Panc1 (cell line): ENCODE measurements around the gene RNF121. TPM values are rescaled to one million over a fixed set of nuclear protein-coding genes. Genes with fewer than 3 reads are reported as not detected.

Source experiments
- ATAC-seq: fragments of 200-7000 bp; cut with Tn5 transposase; 2 replicates; pipeline ENCODE4 v1.9.1; 2020; ENCODE audit warnings: mild to moderate bottlenecking, moderate library complexity
- BruUV-seq: library from RNA; stranded (reverse); fragments of 400-500 nt; replicated peaks from 2 replicates; lab custom pipeline; 2021; lab: Mats Ljungman, UMichigan
- CTCF ChIA-PET: fragments of 300-600 bp; sonication (Branson Sonifier 250); formaldehyde crosslinking; loops from one replicate; lab custom pipeline; 2022; ENCODE audit warnings: antibody characterized with exemption; lab: Charles Lee
- POLR2A ChIA-PET: fragments of 300-600 bp; sonication (Branson Sonifier 250); formaldehyde crosslinking; loops from one replicate; lab custom pipeline; 2022; ENCODE audit warnings: antibody characterized with exemption; lab: Charles Lee
- DNase-seq: peaks from one replicate; pipeline ENCODE4 v3.0.0-alpha.2; 2010; ENCODE audit warnings: low read depth, low spot score
- H3K27ac ChIP-seq: 2 replicates; pipeline ENCODE4 v1.5.1; 2011; ENCODE audit warnings: mild to moderate bottlenecking, low read length, inconsistent platforms
- H3K27me3 ChIP-seq: fragments of 200-500 bp; sonication (Bioruptor generic); 2 replicates; pipeline ENCODE4 v1.6.0; 2014; ENCODE audit warnings: low read length, inconsistent platforms; ENCODE audit not compliant: control insufficient read depth, insufficient read depth
- H3K36me3 ChIP-seq: fragments of 200-500 bp; sonication (Bioruptor generic); 2 replicates; pipeline ENCODE4 v1.5.1; 2014; ENCODE audit warnings: inconsistent platforms, mild to moderate bottlenecking, low read length, moderate library complexity; ENCODE audit not compliant: control insufficient read depth, insufficient read depth
- H3K4me1 ChIP-seq: 2 replicates; pipeline ENCODE4 v1.5.1; 2011; ENCODE audit warnings: inconsistent platforms, mild to moderate bottlenecking, low read length, moderate library complexity; ENCODE audit not compliant: control insufficient read depth, insufficient read depth
- H3K4me3 ChIP-seq, 2 experiments: 2 replicates each; pipeline ENCODE4 v1.5.1; 2011 to 2012; ENCODE audit warnings: low read depth in 2 of 2, low read length in 2 of 2, mild to moderate bottlenecking in 2 of 2, inconsistent platforms in 1 of 2, moderate library complexity in 1 of 2
- H3K9me3 ChIP-seq: fragments of 200-500 bp; sonication (Bioruptor generic); 2 replicates; pipeline ENCODE4 v1.5.1; 2014; ENCODE audit warnings: low read depth, mild to moderate bottlenecking, inconsistent platforms, low read length, moderate library complexity; ENCODE audit not compliant: control insufficient read depth, insufficient read depth
- CTCF ChIP-seq: fragments of 450-650 bp; IDR thresholded peaks from 2 replicates; pipeline ENCODE4 v1.5.1; 2017; ENCODE audit warnings: mild to moderate bottlenecking
- POLR2AphosphoS5 ChIP-seq: IDR thresholded peaks from 2 replicates; pipeline ENCODE4 v1.6.1; 2012; ENCODE audit warnings: mild to moderate bottlenecking, low read depth, low read length, moderate library complexity
- REST ChIP-seq, 2 experiments: IDR thresholded peaks; 2 replicates each; pipeline ENCODE4 v1.6.1; 2011 to 2012; ENCODE audit warnings: low read depth in 2 of 2, control low read depth in 1 of 2, low read length in 1 of 2, mild to moderate bottlenecking in 1 of 2, moderate library complexity in 1 of 2; ENCODE audit not compliant: insufficient read depth in 1 of 2
- SIN3A ChIP-seq: IDR thresholded peaks from 2 replicates; pipeline ENCODE4 v1.6.1; 2012; ENCODE audit warnings: low read depth, mild to moderate bottlenecking, low read length, moderate library complexity, borderline replicate concordance; ENCODE audit not compliant: insufficient read depth
- TCF7L2 ChIP-seq: IDR thresholded peaks from 2 replicates; pipeline ENCODE4 v1.6.1; 2011; ENCODE audit warnings: mild to moderate bottlenecking, low read depth, low read length, inconsistent platforms
- in situ Hi-C: cut with HindIII; loops from 2 replicates; pipeline ENCODE4 v1.10.0; 2016; ENCODE audit warnings: low sequenced_read_pairs, low pct_unique_long_range_greater_than_20kb
- intact Hi-C: fragments of 100-400 bp; cut with micrococcal nuclease; formaldehyde crosslinking; loops from one replicate; pipeline ENCODE4 v1.10.0; 2022; ENCODE audit not compliant: unreplicated experiment
- total RNA-seq: library from RNA; stranded (reverse); gene quantifications from one replicate; pipeline ENCODE4 v1.2.1, GENCODE V29; 2021; ENCODE audit not compliant: unreplicated experiment

RNF121 gene
- total RNA-seq, 1 experiment from 2014 or later: 69.6 TPM

- H3K4me1 ChIP-seq: peaks cover 15% of the 10 kb centered on the region; the same call in 1 of the 2 replicates
- DNase-seq: no peak
- no peaks in the 10 kb centered on the region for H3K27me3 ChIP-seq
- POLR2A ChIA-PET: no interaction called here
- intact Hi-C loops (no loop called here), in situ Hi-C loops (no loop called here)
- TF ChIP-seq CTCF (no peak), POLR2AphosphoS5 (no peak), TCF7L2 (no peak), REST (IDR thresholded peaks at IDR 0.05; ENCODE audit: insufficient read depth in 1 of 2, low read depth in 2 of 2, low read length in 1 of 2) (no peak), SIN3A (no peak)
- BruUV-seq: no TSS peak
- H3K4me3 ChIP-seq: no peak overlapping the region
- CTCF ChIA-PET: no interaction called here
- H3K9me3 ChIP-seq: no peaks in the 10 kb centered on the region
- H3K36me3 ChIP-seq: no peaks in the 10 kb centered on the region
- ATAC-seq: no peak
- H3K27ac ChIP-seq: no peak overlapping the region
Observed at GRCh38 chr11:71935338-71935925, 6.6 kb downstream of the RNF121 start.

- H3K4me3 ChIP-seq: no peak overlapping the region
- no peak overlapping the region for H3K27ac ChIP-seq
- DNase-seq (no peak), ATAC-seq (no peak)
- H3K36me3 ChIP-seq: no peaks in the 10 kb centered on the region
- POLR2A ChIA-PET: no interaction called here
- BruUV-seq: no TSS peak
- TF ChIP-seq POLR2AphosphoS5 (no peak), REST (IDR thresholded peaks at IDR 0.05; ENCODE audit: insufficient read depth in 1 of 2, low read depth in 2 of 2, low read length in 1 of 2) (no peak), CTCF (no peak), SIN3A (no peak), TCF7L2 (no peak)
- CTCF ChIA-PET: no interaction called here
- H3K27me3 ChIP-seq: no peaks in the 10 kb centered on the region
- H3K4me1 ChIP-seq: peaks cover 7% of the 10 kb centered on the region; the same call in 1 of the 2 replicates
- intact Hi-C loops: no loop called here
- H3K9me3 ChIP-seq: no peaks in the 10 kb centered on the region
- in situ Hi-C loops: no loop called here
Observed at GRCh38 chr11:71936825-71937224, 8.0 kb downstream of the RNF121 start.
